Measurements from ENCODE around the gene SEC14L3. TPM values are rescaled to one million over a fixed set of nuclear protein-coding genes. Genes with fewer than 3 reads are reported as not detected.

SEC14L3 gene
- total and polyA plus RNA-seq, 2 of the 13 experiments (the other 11 are each of a cell fraction or from before 2014, with no cell fraction given), result not detected

DNA sequence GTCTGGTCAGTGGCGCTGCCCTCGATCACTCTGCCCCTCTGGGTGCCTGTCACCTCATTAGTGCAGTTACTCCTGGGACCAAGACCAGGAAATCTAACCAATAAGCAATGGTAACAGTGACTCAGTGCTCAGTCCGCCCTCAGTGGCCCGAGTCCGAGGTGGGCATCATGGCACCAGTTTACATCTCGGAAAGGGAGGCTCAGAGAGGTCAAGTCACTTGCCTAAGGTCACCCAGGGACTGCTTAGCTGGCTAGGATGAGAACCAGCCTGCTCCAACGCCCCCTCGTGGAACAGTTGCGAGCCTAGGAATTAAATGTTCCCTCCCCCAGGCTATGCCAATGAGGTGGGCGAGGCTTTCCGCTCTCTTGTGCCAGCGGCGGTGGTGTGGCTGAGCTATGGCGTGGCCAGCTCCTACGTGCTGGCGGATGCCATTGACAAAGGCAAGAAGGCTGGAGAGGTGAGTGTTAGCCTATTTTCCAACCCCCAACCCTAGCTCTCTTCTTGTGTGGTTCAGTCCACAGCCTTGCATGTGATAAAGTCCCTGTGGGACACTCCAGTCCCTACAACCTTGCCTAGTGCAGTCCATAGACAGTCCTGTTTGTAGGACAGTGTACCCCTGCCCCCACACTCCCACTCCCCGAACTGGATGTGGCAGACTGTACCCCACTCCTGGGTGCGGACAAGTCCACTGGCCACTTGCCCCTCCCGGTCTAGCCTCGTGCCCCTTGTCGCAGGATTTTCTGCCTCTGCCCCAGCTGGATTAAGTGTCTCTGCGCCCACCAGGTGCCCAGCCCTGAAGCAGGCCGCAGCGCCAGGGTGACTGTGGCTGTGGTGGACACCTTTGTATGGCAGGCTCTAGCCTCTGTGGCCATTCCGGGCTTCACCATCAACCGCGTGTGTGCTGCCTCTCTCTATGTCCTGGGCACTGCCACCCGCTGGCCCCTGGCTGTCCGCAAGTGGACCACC is 45.1 kb downstream of the SEC14L3 start (continued):
- TF ChIP-seq, protein P1, sequence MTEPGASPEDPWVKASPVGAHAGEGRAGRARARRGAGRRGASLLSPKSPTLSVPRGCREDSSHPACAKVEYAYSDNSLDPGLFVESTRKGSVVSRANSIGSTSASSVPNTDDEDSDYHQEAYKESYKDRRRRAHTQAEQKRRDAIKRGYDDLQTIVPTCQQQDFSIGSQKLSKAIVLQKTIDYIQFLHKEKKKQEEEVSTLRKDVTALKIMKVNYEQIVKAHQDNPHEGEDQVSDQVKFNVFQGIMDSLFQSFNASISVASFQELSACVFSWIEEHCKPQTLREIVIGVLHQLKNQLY (CRISPR knock-in tag; IDR thresholded peaks at IDR 0.05), result no peak
- TF ChIP-seq STAT5B (CRISPR knock-in tag; IDR thresholded peaks at IDR 0.05) (no peak), MED1 (CRISPR knock-in tag; IDR thresholded peaks at IDR 0.05) (peak; percentile 31; the same call in 1 of the 2 replicates), ZNF839 (CRISPR knock-in tag; IDR thresholded peaks at IDR 0.05; ENCODE audit: borderline replicate concordance) (no peak), ZSCAN22 (CRISPR knock-in tag; IDR thresholded peaks at IDR 0.05) (no peak), ZNF10 (CRISPR knock-in tag; IDR thresholded peaks at IDR 0.05; ENCODE audit: borderline replicate concordance, low read depth) (no peak), AGO1 (IDR thresholded peaks at IDR 0.05; ENCODE audit: low read depth, low read length, poor library complexity, severe bottlenecking) (peak; percentile 37), ZNF546 (CRISPR knock-in tag; conservative IDR thresholded peaks at IDR 0.05) (no peak), ZNF282 (IDR thresholded peaks at IDR 0.05; ENCODE audit: partially characterized antibody) (no peak), ZNF205 (CRISPR knock-in tag; IDR thresholded peaks at IDR 0.05) (no peak), PHB2 (IDR thresholded peaks at IDR 0.05; ENCODE audit: partially characterized antibody) (no peak)
- TF ChIP-seq, protein P2, sequence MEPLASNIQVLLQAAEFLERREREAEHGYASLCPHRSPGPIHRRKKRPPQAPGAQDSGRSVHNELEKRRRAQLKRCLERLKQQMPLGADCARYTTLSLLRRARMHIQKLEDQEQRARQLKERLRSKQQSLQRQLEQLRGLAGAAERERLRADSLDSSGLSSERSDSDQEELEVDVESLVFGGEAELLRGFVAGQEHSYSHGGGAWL (CRISPR knock-in tag; IDR thresholded peaks at IDR 0.05), result no peak
- TF ChIP-seq, protein P3, sequence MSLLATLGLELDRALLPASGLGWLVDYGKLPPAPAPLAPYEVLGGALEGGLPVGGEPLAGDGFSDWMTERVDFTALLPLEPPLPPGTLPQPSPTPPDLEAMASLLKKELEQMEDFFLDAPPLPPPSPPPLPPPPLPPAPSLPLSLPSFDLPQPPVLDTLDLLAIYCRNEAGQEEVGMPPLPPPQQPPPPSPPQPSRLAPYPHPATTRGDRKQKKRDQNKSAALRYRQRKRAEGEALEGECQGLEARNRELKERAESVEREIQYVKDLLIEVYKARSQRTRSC (CRISPR knock-in tag; IDR thresholded peaks at IDR 0.05; ENCODE audit: low read depth), result no peak
- TF ChIP-seq, protein P4, sequence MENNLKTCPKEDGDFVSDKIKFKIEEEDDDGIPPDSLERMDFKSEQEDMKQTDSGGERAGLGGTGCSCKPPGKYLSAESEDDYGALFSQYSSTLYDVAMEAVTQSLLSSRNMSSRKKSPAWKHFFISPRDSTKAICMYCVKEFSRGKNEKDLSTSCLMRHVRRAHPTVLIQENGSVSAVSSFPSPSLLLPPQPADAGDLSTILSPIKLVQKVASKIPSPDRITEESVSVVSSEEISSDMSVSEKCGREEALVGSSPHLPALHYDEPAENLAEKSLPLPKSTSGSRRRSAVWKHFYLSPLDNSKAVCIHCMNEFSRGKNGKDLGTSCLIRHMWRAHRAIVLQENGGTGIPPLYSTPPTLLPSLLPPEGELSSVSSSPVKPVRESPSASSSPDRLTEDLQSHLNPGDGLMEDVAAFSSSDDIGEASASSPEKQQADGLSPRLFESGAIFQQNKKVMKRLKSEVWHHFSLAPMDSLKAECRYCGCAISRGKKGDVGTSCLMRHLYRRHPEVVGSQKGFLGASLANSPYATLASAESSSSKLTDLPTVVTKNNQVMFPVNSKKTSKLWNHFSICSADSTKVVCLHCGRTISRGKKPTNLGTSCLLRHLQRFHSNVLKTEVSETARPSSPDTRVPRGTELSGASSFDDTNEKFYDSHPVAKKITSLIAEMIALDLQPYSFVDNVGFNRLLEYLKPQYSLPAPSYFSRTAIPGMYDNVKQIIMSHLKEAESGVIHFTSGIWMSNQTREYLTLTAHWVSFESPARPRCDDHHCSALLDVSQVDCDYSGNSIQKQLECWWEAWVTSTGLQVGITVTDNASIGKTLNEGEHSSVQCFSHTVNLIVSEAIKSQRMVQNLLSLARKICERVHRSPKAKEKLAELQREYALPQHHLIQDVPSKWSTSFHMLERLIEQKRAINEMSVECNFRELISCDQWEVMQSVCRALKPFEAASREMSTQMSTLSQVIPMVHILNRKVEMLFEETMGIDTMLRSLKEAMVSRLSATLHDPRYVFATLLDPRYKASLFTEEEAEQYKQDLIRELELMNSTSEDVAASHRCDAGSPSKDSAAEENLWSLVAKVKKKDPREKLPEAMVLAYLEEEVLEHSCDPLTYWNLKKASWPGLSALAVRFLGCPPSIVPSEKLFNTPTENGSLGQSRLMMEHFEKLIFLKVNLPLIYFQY (CRISPR knock-in tag; IDR thresholded peaks at IDR 0.05; ENCODE audit: borderline replicate concordance), result no peak
- TF ChIP-seq, protein P5, sequence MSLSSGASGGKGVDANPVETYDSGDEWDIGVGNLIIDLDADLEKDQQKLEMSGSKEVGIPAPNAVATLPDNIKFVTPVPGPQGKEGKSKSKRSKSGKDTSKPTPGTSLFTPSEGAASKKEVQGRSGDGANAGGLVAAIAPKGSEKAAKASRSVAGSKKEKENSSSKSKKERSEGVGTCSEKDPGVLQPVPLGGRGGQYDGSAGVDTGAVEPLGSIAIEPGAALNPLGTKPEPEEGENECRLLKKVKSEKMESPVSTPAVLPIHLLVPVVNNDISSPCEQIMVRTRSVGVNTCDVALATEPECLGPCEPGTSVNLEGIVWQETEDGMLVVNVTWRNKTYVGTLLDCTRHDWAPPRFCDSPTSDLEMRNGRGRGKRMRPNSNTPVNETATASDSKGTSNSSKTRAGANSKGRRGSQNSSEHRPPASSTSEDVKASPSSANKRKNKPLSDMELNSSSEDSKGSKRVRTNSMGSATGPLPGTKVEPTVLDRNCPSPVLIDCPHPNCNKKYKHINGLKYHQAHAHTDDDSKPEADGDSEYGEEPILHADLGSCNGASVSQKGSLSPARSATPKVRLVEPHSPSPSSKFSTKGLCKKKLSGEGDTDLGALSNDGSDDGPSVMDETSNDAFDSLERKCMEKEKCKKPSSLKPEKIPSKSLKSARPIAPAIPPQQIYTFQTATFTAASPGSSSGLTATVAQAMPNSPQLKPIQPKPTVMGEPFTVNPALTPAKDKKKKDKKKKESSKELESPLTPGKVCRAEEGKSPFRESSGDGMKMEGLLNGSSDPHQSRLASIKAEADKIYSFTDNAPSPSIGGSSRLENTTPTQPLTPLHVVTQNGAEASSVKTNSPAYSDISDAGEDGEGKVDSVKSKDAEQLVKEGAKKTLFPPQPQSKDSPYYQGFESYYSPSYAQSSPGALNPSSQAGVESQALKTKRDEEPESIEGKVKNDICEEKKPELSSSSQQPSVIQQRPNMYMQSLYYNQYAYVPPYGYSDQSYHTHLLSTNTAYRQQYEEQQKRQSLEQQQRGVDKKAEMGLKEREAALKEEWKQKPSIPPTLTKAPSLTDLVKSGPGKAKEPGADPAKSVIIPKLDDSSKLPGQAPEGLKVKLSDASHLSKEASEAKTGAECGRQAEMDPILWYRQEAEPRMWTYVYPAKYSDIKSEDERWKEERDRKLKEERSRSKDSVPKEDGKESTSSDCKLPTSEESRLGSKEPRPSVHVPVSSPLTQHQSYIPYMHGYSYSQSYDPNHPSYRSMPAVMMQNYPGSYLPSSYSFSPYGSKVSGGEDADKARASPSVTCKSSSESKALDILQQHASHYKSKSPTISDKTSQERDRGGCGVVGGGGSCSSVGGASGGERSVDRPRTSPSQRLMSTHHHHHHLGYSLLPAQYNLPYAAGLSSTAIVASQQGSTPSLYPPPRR (CRISPR knock-in tag; IDR thresholded peaks at IDR 0.05; ENCODE audit: borderline replicate concordance), result no peak
- TF ChIP-seq, protein P6, sequence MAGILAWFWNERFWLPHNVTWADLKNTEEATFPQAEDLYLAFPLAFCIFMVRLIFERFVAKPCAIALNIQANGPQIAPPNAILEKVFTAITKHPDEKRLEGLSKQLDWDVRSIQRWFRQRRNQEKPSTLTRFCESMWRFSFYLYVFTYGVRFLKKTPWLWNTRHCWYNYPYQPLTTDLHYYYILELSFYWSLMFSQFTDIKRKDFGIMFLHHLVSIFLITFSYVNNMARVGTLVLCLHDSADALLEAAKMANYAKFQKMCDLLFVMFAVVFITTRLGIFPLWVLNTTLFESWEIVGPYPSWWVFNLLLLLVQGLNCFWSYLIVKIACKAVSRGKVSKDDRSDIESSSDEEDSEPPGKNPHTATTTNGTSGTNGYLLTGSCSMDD (CRISPR knock-in tag; IDR thresholded peaks at IDR 0.05), result no peak

All from HepG2 (cell line).